Pulmonary artery endothelial cell (primary cell): ENCODE measurements around the gene SPDYA. TPM values are rescaled to one million over a fixed set of nuclear protein-coding genes. Genes with fewer than 3 reads are reported as not detected.
A peak's percentile ranks its signal among the peaks of the same experiment; 100 is the strongest.

ENCODE experiments used
- DNase-seq: peaks from one replicate; pipeline ENCODE4 v3.0.0-alpha.2; 2011; ENCODE audit warnings: low read depth, low spot score
- total RNA-seq: library from RNA; depleted of rRNA; stranded (reverse); fragments of >200 nt; gene quantifications from 2 replicates; pipeline ENCODE4 v1.2.3, GENCODE V29; 2014

SPDYA gene
- total RNA-seq, 1 donor from 2014 or later = 0.79 TPM

DNA sequence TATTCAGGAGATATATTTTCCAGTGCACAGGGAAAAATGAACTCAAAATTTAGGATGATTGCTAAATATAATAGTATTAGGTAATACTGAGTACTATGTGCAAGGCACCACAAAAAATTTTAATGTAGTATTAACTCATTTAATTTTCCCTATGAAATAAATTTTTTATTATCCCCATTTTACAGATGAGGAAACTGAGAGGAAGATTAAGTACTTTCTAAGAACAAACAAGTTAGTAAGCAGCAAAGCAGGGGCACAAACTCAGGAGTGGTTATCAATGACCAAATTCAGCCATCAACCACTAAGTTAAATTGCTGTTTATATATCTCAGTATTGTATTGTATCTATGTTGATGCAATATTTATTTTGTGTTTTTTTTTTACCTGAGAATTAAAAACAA, 14.2 kb downstream of the SPDYA start:
- no peak for DNase-seq

DNA sequence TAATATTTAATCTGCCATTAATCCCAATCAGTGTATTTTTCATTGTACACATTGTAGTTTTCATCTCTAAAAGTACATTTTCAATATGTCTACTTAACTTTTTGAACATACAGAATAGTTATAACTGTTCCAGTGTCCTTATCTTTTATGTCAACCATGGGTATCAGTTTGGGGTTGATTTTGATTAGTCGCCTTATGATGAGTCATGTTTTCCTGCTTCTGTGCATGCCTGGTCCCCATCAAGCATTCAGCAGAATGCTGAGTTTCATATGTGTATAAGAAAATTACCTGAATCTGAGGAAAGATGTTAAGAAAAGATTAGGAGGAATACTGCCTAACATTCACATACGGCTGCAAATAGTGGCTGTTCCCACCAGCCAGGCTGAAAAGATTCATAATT, 17.7 kb downstream of the SPDYA start:
- DNase-seq = no peak

- DNase-seq = no peak
Measured at GRCh38 chr2:28833740-28834470, 23.3 kb downstream of the SPDYA start.

GRCh38 chr2:28835781-28836180, 25.1 kb downstream of the SPDYA start:
- DNase-seq = no peak

DNA sequence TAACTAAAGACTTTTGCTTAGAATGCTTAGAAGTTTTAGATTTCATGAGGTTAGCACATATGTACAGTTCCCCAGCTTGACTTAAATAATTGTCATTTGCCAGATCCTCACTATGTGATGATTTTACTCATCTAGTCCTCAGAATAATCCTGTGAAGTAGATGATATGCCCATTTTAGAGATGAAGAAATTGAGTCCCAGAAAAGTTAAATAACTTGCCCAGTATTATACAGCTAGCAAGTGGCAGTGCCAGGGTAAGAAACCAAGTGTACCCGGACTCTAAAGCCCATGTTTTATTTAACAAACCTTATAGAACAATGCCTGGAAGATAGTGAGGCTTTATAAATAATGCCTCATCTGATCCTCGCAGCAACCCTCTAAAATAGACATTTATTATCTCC, 28.3 kb downstream of the SPDYA start:
- DNase-seq = no peak

DNA sequence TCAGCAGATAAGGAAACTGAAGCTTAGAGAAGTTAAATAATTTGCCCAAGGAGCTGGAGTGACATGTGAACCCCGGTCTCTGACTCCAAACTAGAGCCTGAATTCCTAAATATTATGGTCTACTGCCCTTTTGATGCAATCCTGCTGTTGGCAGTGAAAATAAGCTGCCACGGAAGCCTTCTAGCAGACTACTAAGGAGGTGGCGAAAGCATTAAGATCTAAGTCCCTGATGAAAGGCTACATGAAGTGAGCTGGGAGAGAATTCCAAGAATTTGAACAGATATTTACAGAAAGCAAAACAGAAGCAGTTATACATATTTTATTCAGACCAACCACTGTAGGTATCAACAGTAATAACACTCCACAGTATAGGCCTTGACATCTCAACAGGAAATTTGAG, 31.4 kb downstream of the SPDYA start:
- no peak for DNase-seq

- no peak for DNase-seq
Measured at GRCh38 chr2:28855193-28855592, 44.6 kb downstream of the SPDYA start.

DNA sequence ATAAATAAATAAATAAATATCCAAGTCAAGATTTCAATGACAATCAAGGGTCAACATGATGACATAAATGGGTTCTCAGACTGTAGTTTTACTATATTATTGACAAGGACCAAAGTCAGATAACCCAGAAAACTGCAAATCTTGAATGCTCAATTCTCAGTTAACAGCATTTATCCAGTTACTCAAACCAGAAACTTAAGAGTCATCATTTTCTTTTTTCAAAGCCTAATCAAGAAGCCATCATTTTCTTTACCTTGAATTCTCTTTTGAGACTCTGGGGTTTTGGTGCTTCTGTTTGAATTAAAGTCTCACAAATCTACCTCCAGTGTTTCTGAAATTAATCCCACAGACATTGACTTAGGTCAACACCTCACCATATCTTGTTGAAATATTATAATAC, 45.3 kb downstream of the SPDYA start:
- no peak for DNase-seq

GRCh38 chr2:28868611-28869010, 58.0 kb downstream of the SPDYA start:
- DNase-seq = no peak

DNA sequence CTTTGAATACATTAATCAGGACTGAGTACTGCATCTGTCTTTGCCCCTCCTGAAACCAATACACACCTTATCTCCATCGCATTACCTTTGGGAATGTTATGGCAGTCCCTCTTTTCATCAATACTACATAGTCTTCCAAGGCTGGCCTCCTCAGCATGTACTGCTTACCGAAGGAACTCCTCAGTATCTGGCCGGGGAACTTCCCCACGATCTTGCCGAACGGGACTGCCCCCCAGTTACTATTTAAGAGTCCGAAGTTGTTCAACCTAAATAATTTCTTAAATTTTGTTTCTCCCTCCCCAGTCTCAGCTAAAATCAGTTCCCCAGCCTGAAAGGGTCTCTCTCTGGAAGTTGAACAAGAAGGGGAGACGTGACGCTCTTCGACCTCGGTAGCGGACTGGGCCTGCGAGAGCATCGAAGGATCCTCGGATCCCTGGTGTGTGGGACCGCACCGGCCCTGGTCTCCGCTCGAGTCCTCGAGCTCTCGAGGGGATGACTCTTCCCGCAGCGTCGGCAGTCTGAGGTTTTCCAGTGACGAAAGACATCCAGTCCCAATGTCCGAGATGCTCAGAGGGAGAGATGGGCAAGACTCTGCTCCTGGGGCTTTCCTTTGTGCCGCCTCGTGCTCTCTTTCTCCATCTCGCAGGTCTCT, 59.0 kb downstream of the SPDYA start:
- no peak for DNase-seq

DNA sequence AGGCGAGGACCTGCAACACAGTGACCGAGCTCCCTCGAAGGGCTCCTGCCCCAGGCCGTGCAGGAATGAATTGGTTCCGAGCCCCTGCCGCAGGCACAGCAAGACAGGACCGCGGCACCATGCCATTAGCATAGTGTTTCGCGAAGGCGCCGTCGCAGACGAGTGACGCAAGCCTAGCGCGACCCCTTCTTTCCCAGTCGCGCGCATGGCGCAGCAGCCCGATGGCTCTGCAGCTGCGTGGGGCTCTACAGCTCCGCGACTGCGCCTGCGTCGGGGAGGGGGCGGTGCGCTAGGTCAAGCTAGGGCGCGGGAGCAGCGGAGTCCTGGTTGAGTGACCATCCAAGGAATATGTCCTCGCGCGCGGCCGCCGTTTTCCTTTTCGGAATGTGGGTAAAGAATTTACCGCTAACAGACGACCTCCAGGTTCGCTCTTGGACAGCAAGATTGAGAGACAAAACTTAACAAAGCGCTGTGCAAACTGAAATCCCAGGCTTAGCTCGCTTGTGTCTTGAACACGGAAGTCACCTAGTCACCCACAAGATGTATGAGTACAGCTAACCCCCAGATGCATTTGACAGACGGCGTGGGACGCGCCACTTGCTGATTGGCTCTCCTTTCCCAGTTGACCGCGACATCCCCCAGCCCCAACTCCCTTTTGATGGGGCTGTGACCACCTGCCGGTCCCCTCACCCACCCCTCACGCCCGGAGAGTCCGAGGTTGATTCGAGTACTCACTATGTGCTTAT, 59.7 kb downstream of the SPDYA start, which contains the start of gene TRMT61B:
Gene TRMT61B, minus strand, starts transcription at position 164 of the 746 bp plus-strand sequence. Its CDS starts 32 bp downstream, at position 132.
- peak; percentile 84 for DNase-seq

DNA sequence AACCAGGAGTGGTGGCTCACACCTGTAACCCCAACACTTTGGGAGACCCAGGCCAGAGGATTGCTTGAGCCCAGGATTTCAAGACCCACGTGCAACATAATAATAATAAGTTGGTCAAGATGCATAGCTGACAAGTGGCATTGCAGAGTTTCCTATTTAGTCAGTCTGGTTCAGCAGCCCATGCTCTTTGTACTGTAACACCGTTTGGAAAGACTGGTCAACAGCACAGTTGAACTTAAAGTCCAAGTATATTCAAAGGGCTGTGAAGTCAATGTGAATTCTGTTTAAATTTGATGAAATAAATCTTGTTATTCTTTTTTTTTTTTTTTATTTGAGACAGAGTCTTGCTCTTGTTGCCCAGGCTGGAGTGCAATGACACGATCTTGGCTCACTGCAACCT, 61.0 kb downstream of the SPDYA start:
- DNase-seq = no peak

DNA sequence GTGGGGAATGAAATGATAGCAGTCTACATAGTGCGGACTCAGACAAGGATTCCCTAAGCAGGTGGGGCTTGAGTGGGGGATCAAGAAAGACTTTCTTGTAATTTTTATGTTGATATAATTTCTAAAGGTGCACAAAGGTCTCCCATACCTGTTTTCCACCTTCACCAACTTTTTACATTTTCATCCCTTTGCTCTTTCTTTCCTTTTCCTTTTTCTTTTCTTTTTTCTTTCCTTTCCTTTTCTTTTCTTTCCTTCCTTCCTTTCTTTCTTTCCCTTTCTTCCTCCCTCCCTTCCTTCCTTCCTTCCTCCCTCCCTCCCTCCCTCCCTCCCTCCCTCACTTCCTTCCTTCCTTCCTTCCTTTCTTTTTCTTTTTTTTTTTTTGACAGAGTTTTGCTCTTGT, 69.6 kb downstream of the SPDYA start:
- DNase-seq = no peak

DNA sequence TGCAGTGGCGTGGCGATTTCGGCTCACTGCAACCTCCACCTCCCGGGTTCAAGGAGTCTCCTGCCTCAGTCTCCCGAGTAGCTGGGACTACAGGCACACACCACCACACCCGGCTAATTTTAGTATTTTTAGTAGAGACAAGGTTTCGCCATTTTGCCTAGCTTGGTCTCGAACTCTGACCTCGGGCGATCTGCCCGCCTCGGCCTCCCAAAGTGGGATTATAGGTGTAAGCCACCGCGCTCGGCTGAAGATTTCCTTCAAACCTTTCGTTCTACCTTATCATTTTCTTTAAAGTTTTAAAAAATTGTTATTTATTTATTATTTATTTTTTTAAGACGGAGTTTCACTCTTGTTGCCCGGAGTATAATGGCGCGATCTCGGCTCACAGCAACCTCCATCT, 82.9 kb downstream of the SPDYA start:
- no peak for DNase-seq

DNA sequence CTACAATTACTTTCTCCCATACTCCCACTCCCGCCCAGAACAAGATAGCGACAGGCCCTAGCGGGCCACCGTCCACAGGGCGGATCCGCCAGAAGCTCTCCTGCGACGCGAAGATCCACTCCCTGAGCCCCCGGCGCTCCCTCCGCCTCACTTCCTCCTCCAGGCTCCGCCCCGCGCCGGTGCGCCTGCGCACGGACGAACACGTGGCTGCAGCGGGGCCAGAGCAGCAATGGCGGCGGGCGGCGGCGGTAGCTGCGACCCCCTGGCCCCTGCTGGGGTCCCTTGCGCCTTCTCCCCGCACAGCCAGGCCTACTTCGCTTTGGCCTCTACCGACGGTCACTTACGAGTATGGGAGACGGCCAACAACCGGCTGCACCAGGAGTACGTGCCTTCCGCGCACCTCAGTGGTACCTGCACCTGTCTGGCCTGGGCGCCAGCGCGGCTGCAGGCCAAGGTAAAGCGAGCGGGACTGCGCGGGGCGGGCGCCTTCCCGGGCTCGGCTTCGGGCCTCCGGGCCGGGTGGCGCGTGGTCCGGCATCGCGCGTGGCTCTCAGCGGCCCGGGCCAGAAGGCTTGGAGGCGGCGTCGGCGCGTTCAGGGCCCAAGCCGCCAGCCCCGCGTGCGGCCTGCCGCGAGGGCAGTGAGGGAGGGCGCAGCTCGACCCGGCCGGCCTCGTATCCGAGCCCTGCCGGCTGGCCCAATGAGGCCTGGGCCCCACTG, 84.0 kb downstream of the SPDYA start, which contains the start of gene WDR43:
Gene WDR43, plus strand, starts transcription at position 198 of the 719 bp plus-strand sequence. Its CDS starts 32 bp downstream, at position 230.
- peak; percentile 98 for DNase-seq

DNA sequence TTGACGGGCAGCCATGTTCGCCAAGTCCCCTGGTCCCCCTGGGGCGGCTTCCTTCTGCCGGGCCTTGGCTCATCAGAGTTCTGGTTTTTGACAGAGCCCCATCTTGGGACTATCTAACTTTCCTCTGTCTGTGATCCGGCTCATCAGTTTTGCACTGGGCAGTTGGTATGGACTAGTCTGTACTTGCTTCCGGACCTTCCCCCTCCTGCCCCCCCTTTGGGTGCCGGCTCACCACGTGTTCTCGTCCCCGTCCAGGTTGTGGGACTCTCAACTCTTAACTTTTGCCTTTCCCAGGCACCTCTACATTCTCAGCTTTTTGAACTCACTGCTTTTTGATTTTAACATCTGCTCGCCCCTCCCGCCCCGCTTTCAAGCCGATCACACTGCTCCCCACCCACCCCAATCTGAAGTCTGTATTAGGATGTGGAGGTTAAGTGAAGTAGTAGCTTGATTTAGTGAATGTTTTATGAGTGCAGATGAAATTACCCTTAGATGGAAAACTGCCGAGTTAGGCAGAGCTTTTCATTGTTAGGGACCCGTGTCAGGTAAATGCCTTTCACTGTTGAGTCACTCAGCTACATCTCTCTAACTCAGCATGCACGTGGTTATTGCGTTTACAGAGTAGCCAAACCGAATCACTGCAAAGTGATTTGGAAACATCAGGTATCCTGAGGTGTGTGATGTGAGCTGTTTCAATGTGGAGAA, 84.7 kb downstream of the SPDYA start:
- no peak for DNase-seq

DNA sequence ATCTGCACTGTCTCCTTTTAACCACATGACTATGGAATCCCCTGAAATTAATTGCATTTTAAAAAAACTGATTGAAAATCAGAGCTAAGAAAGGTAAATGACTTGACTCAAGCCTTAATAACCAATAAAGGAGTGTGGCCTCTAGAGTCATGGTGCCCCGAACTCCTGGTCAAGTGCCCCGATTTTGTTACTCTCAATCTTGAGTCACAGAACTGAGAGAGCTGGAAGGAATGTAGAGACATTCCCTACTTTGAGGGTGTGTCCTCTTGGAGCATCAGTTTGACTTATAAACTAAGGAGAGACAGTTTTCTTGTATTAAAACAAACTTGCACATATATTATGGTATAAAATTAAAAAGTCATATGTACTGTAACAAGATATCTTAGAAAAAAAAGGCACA, 86.3 kb downstream of the SPDYA start:
- DNase-seq = no peak

- no peak for DNase-seq
Measured at GRCh38 chr2:28898048-28898447, 87.4 kb downstream of the SPDYA start.
